SK-N-SH (cell line): ENCODE data around the gene BTBD3. TPM values are rescaled to one million over a fixed set of nuclear protein-coding genes. Genes with fewer than 3 reads are reported as not detected.

Experiments used
- CTCF ChIA-PET: fragments of 300-600, 350-600 bp; formaldehyde crosslinking; extraction: SDS; loops from one replicate; lab custom pipeline; 2021; lab: Yijun Ruan, JAX
- POLR2A ChIA-PET: fragments of 350-600 bp; sonication (Branson Sonifier 250); formaldehyde crosslinking; extraction: SDS; loops from one replicate; lab custom pipeline; 2020; ENCODE audit warnings: antibody characterized with exemption, inconsistent platforms; lab: Yijun Ruan, JAX
- DNase-seq: peaks from one replicate; pipeline ENCODE4 v3.0.0; 2012
- H2AFZ ChIP-seq: fragments of 200-600 bp; sonication (generic); 2 replicates; pipeline ENCODE4 v1.8.1; 2016; ENCODE audit warnings: antibody characterized with exemption, mild to moderate bottlenecking, low read depth
- H3F3A ChIP-seq: fragments of 200-600 bp; sonication (generic); replicated peaks from 2 replicates; pipeline ENCODE3; 2016; ENCODE audit warnings: antibody characterized with exemption, mild to moderate bottlenecking; ENCODE audit not compliant: insufficient read depth
- H3K27ac ChIP-seq, 2 experiments: fragments of 200-500 bp in 1 of 2; fragments of 200-600 bp in 1 of 2; sonication (Bioruptor generic) in 1 of 2; sonication (generic), shearing (Covaris generic) in 1 of 2; 2 replicates each; pipeline versions ENCODE4 v1.5.1 to v1.6.1; 2014 to 2016; ENCODE audit warnings: low read depth in 2 of 2, inconsistent platforms in 1 of 2, low read length in 1 of 2, mild to moderate bottlenecking in 1 of 2, mixed read lengths in 1 of 2
- H3K27me3 ChIP-seq: fragments of 200-600 bp; sonication (generic), shearing (Covaris generic); 2 replicates; pipeline ENCODE4 v1.6.1; 2016; ENCODE audit warnings: mixed run types; ENCODE audit not compliant: insufficient read depth
- H3K36me3 ChIP-seq, 2 experiments: fragments of 200-500 bp in 1 of 2; fragments of 200-600 bp in 1 of 2; sonication (Bioruptor generic) in 1 of 2; sonication (generic) in 1 of 2; replicated peaks in 1 of 2; 2 replicates each; pipeline versions ENCODE3 to v1.5.1; 2014 to 2016; ENCODE audit warnings: low read length in 1 of 2, mild to moderate bottlenecking in 1 of 2; ENCODE audit not compliant: insufficient read depth in 2 of 2, control insufficient read depth in 1 of 2
- H3K4me1 ChIP-seq, 2 experiments: fragments of 200-500 bp in 1 of 2; fragments of 200-600 bp in 1 of 2; sonication (Bioruptor generic) in 1 of 2; sonication (generic), shearing (Covaris generic) in 1 of 2; 2 replicates each; pipeline versions ENCODE4 v1.5.1 to v1.6.1; 2014 to 2016; ENCODE audit warnings: low read depth in 1 of 2, low read length in 1 of 2, mixed run types in 1 of 2; ENCODE audit not compliant: insufficient read depth in 2 of 2, control insufficient read depth in 1 of 2
- H3K4me2 ChIP-seq: fragments of 200-600 bp; sonication (generic), shearing (Covaris generic); 2 replicates; pipeline ENCODE4 v1.6.1; 2017; ENCODE audit warnings: mixed run types
- H3K4me3 ChIP-seq, 2 experiments: fragments of 200-500 bp in 1 of 2; fragments of 200-600 bp in 1 of 2; sonication (Bioruptor generic) in 1 of 2; sonication (generic), shearing (Covaris generic) in 1 of 2; 2 replicates each; pipeline versions ENCODE4 v1.5.1 to v1.8.1; 2014 to 2016; ENCODE audit warnings: low read depth in 2 of 2, inconsistent platforms in 1 of 2, low read length in 1 of 2, mild to moderate bottlenecking in 1 of 2, mixed read lengths in 1 of 2, moderate library complexity in 1 of 2
- H3K79me2 ChIP-seq: fragments of 200-600 bp; sonication (generic); 2 replicates; pipeline ENCODE4 v1.8.1; 2017; ENCODE audit warnings: mild to moderate bottlenecking; ENCODE audit not compliant: insufficient read depth
- H3K9ac ChIP-seq: fragments of 200-600 bp; sonication (generic); 2 replicates; pipeline ENCODE4 v1.6.1; 2017; ENCODE audit warnings: mixed run types
- H3K9me2 ChIP-seq: fragments of 200-600 bp; sonication (generic); 2 replicates; pipeline ENCODE4 v1.6.1; 2017; ENCODE audit warnings: mixed run types
- H3K9me3 ChIP-seq: fragments of 200-600 bp; sonication (generic); 2 replicates; pipeline ENCODE4 v1.6.1; 2017; ENCODE audit warnings: mixed run types, mild to moderate bottlenecking, moderate library complexity
- H4K20me1 ChIP-seq: fragments of 200-600 bp; sonication (generic); 2 replicates; pipeline ENCODE4 v1.6.1; 2017; ENCODE audit warnings: mild to moderate bottlenecking, mixed run types; ENCODE audit not compliant: insufficient read depth
- CHD2 ChIP-seq: fragments of 150-350 bp; IDR thresholded peaks from 2 replicates; pipeline ENCODE4 v1.6.1; 2018; ENCODE audit warnings: low read length; ENCODE audit not compliant: partially characterized antibody
- ELF1 ChIP-seq: IDR thresholded peaks from 2 replicates; pipeline ENCODE4 v1.4.0; 2012
- EP300 ChIP-seq, 2 experiments: IDR thresholded peaks; 2 replicates each; pipeline versions ENCODE4 v1.4.0 to v1.6.1; 2012; ENCODE audit warnings: borderline replicate concordance in 1 of 2, low read depth in 1 of 2, low read length in 1 of 2
- FOSL2 ChIP-seq: IDR thresholded peaks from 2 replicates; pipeline ENCODE4 v1.4.0; 2012; ENCODE audit warnings: low read depth, mild to moderate bottlenecking, moderate library complexity, borderline replicate concordance
- GATA2 ChIP-seq: sonication (generic); formaldehyde crosslinking; IDR thresholded peaks from 2 replicates; pipeline ENCODE4 v1.5.0; 2020; ENCODE audit warnings: mild to moderate bottlenecking, missing genetic modification reagents
- MXI1 ChIP-seq: IDR thresholded peaks from 2 replicates; pipeline ENCODE4 v1.6.1; 2012; ENCODE audit warnings: mild to moderate bottlenecking, low read depth, low read length, improper control_type of control experiment
- NFIC ChIP-seq: IDR thresholded peaks from 2 replicates; pipeline ENCODE4 v1.4.0; 2012; ENCODE audit warnings: borderline replicate concordance
- NRF1 ChIP-seq: IDR thresholded peaks from 2 replicates; pipeline ENCODE4 v1.6.1; 2012; ENCODE audit warnings: low read depth, mild to moderate bottlenecking, low read length
- POLR2AphosphoS5 ChIP-seq: IDR thresholded peaks from 2 replicates; pipeline ENCODE4 v1.6.1; 2012; ENCODE audit warnings: low read depth, low read length
- RAD21 ChIP-seq: IDR thresholded peaks from 2 replicates; pipeline ENCODE4 v1.6.1; 2012; ENCODE audit warnings: mild to moderate bottlenecking, low read length
- RFX5 ChIP-seq: IDR thresholded peaks from 2 replicates; pipeline ENCODE4 v1.6.1; 2012; ENCODE audit warnings: mild to moderate bottlenecking, improper control_type of control experiment, low read length
- RXRA ChIP-seq: IDR thresholded peaks from 2 replicates; pipeline ENCODE4 v1.4.0; 2012; ENCODE audit warnings: low read depth, mild to moderate bottlenecking, borderline replicate concordance
- YY1 ChIP-seq: IDR thresholded peaks from 2 replicates; pipeline ENCODE4 v1.4.0; 2012; ENCODE audit warnings: low read depth, mild to moderate bottlenecking
- WGBS: methylation state at CpG from one replicate; pipeline ENCODE4 v1.1.6; 2017; ENCODE audit warnings: low lambda C conversion rate; 5-methylcytosine and 5-hydroxymethylcytosine counted together
- polyA plus RNA-seq, 3 experiments: library from polyadenylated mRNA; depleted of rRNA; stranded (reverse); fragments of >200 nt; gene quantifications; 2 replicates each; pipeline ENCODE4 v1.2.3, GENCODE V29; 2012
- TF ChIP-seq, protein P1 (sequence below): IDR thresholded peaks from 2 replicates; pipeline ENCODE4 v1.4.0; 2012; ENCODE audit warnings: low read depth
- TF ChIP-seq, protein P2 (sequence below): IDR thresholded peaks from 2 replicates; pipeline ENCODE4 v1.4.0; 2012; ENCODE audit warnings: low read depth, borderline replicate concordance
- TF ChIP-seq, protein P3 (sequence below): IDR thresholded peaks from 2 replicates; pipeline ENCODE4 v1.4.0; 2012; ENCODE audit warnings: low read depth, borderline replicate concordance
- TF ChIP-seq, protein P4 (sequence below): fragments of 200-600 bp; sonication (generic); IDR thresholded peaks from 2 replicates; pipeline ENCODE4 v1.6.1; 2017; ENCODE audit warnings: antibody characterized with exemption, mild to moderate bottlenecking, moderate library complexity
- TF ChIP-seq, protein P5 (sequence below): fragments of 150-350 bp; IDR thresholded peaks from 2 replicates; pipeline ENCODE4 v1.6.1; 2017; ENCODE audit warnings: antibody characterized with exemption, low read length, low read depth, borderline replicate concordance

The BTBD3 gene
- polyA plus RNA-seq, 1 of the 3 experiments (the other 2 are of a cell fraction): 10.2 TPM

DNA sequence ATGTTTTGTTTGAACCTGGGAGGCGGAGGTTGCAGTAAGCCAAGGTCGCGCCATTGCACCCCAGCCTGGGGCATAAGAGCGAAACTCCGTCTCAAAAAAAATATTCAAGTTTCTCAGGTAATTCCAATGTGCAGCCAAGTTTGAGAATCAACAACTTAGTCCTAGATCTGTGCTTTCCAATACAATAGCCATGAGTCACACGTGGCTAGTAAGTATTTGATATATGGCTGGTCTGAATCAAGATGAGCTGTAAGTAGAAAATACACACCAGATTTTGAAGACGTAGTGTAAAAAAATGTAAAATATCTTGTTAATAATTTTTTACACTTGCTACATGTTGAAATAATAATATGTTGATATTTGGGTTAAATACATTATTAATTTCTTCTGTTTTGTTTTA, 35.0 kb upstream of the BTBD3 start:
- no peaks in the 10 kb centered on the region for H3K27me3 ChIP-seq
- no peaks in the 10 kb centered on the region for H3K9me3 ChIP-seq
- TF ChIP-seq, protein P1, sequence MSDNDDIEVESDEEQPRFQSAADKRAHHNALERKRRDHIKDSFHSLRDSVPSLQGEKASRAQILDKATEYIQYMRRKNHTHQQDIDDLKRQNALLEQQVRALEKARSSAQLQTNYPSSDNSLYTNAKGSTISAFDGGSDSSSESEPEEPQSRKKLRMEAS: no peak
- no peak for TF ChIP-seq YY1
- no peak for TF ChIP-seq EP300 (IDR thresholded peaks at IDR 0.05; ENCODE audit: borderline replicate concordance in 1 of 2, low read depth in 1 of 2, low read length in 1 of 2)
- no peak for TF ChIP-seq NRF1
- TF ChIP-seq FOSL2: no peak
- no peak for TF ChIP-seq MXI1
- TF ChIP-seq, protein P2, sequence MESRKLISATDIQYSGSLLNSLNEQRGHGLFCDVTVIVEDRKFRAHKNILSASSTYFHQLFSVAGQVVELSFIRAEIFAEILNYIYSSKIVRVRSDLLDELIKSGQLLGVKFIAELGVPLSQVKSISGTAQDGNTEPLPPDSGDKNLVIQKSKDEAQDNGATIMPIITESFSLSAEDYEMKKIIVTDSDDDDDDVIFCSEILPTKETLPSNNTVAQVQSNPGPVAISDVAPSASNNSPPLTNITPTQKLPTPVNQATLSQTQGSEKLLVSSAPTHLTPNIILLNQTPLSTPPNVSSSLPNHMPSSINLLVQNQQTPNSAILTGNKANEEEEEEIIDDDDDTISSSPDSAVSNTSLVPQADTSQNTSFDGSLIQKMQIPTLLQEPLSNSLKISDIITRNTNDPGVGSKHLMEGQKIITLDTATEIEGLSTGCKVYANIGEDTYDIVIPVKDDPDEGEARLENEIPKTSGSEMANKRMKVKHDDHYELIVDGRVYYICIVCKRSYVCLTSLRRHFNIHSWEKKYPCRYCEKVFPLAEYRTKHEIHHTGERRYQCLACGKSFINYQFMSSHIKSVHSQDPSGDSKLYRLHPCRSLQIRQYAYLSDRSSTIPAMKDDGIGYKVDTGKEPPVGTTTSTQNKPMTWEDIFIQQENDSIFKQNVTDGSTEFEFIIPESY: no peak
- TF ChIP-seq, protein P3, sequence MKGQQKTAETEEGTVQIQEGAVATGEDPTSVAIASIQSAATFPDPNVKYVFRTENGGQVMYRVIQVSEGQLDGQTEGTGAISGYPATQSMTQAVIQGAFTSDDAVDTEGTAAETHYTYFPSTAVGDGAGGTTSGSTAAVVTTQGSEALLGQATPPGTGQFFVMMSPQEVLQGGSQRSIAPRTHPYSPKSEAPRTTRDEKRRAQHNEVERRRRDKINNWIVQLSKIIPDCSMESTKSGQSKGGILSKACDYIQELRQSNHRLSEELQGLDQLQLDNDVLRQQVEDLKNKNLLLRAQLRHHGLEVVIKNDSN: no peak
- TF ChIP-seq POLR2AphosphoS5: no peak
- TF ChIP-seq CHD2: no peak
- TF ChIP-seq RFX5: no peak
- TF ChIP-seq, protein P4, sequence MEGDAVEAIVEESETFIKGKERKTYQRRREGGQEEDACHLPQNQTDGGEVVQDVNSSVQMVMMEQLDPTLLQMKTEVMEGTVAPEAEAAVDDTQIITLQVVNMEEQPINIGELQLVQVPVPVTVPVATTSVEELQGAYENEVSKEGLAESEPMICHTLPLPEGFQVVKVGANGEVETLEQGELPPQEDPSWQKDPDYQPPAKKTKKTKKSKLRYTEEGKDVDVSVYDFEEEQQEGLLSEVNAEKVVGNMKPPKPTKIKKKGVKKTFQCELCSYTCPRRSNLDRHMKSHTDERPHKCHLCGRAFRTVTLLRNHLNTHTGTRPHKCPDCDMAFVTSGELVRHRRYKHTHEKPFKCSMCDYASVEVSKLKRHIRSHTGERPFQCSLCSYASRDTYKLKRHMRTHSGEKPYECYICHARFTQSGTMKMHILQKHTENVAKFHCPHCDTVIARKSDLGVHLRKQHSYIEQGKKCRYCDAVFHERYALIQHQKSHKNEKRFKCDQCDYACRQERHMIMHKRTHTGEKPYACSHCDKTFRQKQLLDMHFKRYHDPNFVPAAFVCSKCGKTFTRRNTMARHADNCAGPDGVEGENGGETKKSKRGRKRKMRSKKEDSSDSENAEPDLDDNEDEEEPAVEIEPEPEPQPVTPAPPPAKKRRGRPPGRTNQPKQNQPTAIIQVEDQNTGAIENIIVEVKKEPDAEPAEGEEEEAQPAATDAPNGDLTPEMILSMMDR: no peak
- TF ChIP-seq, protein P5, sequence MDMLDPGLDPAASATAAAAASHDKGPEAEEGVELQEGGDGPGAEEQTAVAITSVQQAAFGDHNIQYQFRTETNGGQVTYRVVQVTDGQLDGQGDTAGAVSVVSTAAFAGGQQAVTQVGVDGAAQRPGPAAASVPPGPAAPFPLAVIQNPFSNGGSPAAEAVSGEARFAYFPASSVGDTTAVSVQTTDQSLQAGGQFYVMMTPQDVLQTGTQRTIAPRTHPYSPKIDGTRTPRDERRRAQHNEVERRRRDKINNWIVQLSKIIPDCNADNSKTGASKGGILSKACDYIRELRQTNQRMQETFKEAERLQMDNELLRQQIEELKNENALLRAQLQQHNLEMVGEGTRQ: no peak
- TF ChIP-seq NFIC: no peak
- no peak for TF ChIP-seq RXRA
- no peak for TF ChIP-seq GATA2 (CRISPR knock-in tag)
- TF ChIP-seq ELF1: no peak
- TF ChIP-seq RAD21: no peak
- ChIA-PET POLR2A (no interaction called here), CTCF (no interaction called here)
- no peaks in the 10 kb centered on the region for H4K20me1 ChIP-seq
- no peak overlapping the region for H3K4me3 ChIP-seq
- no peaks in the 10 kb centered on the region for H3K79me2 ChIP-seq
- no peak overlapping the region for H3K9ac ChIP-seq
- 71% methylated on average over 7 of the region's 7 CpGs for WGBS
- no peaks in the 10 kb centered on the region for H3F3A ChIP-seq
- no peak overlapping the region for H3K27ac ChIP-seq
- H3K4me1 ChIP-seq: no peaks in the 10 kb centered on the region
- H2AFZ ChIP-seq: no peak overlapping the region
- no peaks in the 10 kb centered on the region for H3K9me2 ChIP-seq
- no peak for DNase-seq
- no peaks in the 10 kb centered on the region for H3K36me3 ChIP-seq
- no peak overlapping the region for H3K4me2 ChIP-seq
